HCT116 (cell line): ENCODE data around the gene LRPPRC. TPM values are rescaled to one million over a fixed set of nuclear protein-coding genes. Genes with fewer than 3 reads are reported as not detected.

Experiments used
- ATAC-seq: fragments of 200-7000 bp; cut with Tn5 transposase; 2 replicates; pipeline ENCODE4 v1.9.1; 2020; ENCODE audit warnings: mild to moderate bottlenecking, moderate library complexity
- BruUV-seq: library from RNA; stranded (reverse); fragments of 400-500 nt; replicated peaks from 2 replicates; lab custom pipeline; 2021; lab: Mats Ljungman, UMichigan
- CTCF ChIA-PET: fragments of 300-600 bp; sonication (Branson Sonifier 250); formaldehyde crosslinking; loops from one replicate; lab custom pipeline; 2021; ENCODE audit warnings: antibody characterized with exemption; lab: Charles Lee
- POLR2A ChIA-PET: fragments of 300-600, 350-600 bp; sonication (Branson Sonifier 250); formaldehyde crosslinking; loops from one replicate; lab custom pipeline; 2021; ENCODE audit warnings: antibody characterized with exemption; lab: Charles Lee
- RAD21 ChIA-PET, 2 experiments: fragments of 300-600 bp; sonication (Branson Sonifier 250); formaldehyde crosslinking; loops; one replicate each; lab custom pipeline; 2023; ENCODE audit warnings: low total read pairs in 2 of 2; ENCODE audit not compliant: uncharacterized antibody in 2 of 2, unreplicated experiment in 2 of 2, low non-redundant PET in 1 of 2; lab: Charles Lee
- DNase-seq: peaks from one replicate; pipeline ENCODE4 v3.0.0-alpha.2; 2010; ENCODE audit warnings: low read depth, low spot score
- H2AFZ ChIP-seq: fragments of 200-600 bp; shearing (Covaris generic), sonication (generic); 2 replicates; pipeline ENCODE4 v1.6.1; 2017; ENCODE audit warnings: low read depth, mixed run types, mixed read lengths, antibody characterized with exemption, low read length; ENCODE audit not compliant: poor library complexity, severe bottlenecking
- H3K27ac ChIP-seq: 2 replicates; pipeline ENCODE4 v1.5.1; 2012; ENCODE audit warnings: low read depth, low read length
- H3K27me3 ChIP-seq: fragments of 200-600 bp; sonication (generic); 2 replicates; pipeline ENCODE4 v1.6.1; 2016; ENCODE audit warnings: mixed run types, low read length, mixed read lengths; ENCODE audit not compliant: insufficient read depth
- H3K36me3 ChIP-seq, 2 experiments: fragments of 200-500 bp in 1 of 2; fragments of 200-600 bp in 1 of 2; sonication (Bioruptor generic) in 1 of 2; sonication (generic) in 1 of 2; 2 replicates each; pipeline versions ENCODE4 v1.5.1 to v1.6.1; 2014 to 2016; ENCODE audit warnings: low read length in 2 of 2, inconsistent platforms in 1 of 2, mixed read lengths in 1 of 2, mixed run types in 1 of 2; ENCODE audit not compliant: insufficient read depth in 2 of 2, control insufficient read depth in 1 of 2
- H3K4me1 ChIP-seq, 2 experiments: fragments of 200-600 bp in 1 of 2; sonication (generic) in 1 of 2; 2 replicates each; pipeline versions ENCODE4 v1.5.1 to v1.6.1; 2012 to 2017; ENCODE audit warnings: low read length in 2 of 2, inconsistent platforms in 1 of 2, mild to moderate bottlenecking in 1 of 2, mixed read lengths in 1 of 2, mixed run types in 1 of 2, moderate library complexity in 1 of 2; ENCODE audit not compliant: insufficient read depth in 2 of 2, control insufficient read depth in 1 of 2
- H3K4me2 ChIP-seq: fragments of 200-600 bp; sonication (generic); 2 replicates; pipeline ENCODE4 v1.6.1; 2017; ENCODE audit warnings: mixed run types, low read length, mixed read lengths
- H3K4me3 ChIP-seq, 2 experiments: fragments of 200-600 bp in 1 of 2; sonication (generic) in 1 of 2; replicated peaks in 1 of 2; 2 replicates each; pipeline ENCODE4 v1.5.1; 2011 to 2016; ENCODE audit warnings: low read length in 2 of 2, control low read depth in 1 of 2, low read depth in 1 of 2, mild to moderate bottlenecking in 1 of 2, mixed read lengths in 1 of 2, mixed run types in 1 of 2
- H3K79me2 ChIP-seq: fragments of 200-600 bp; sonication (generic); 2 replicates; pipeline ENCODE4 v1.6.1; 2017; ENCODE audit warnings: mild to moderate bottlenecking, mixed run types, low read length, moderate library complexity, mixed read lengths; ENCODE audit not compliant: insufficient read depth
- H3K9ac ChIP-seq: fragments of 200-600 bp; sonication (generic); 2 replicates; pipeline ENCODE4 v1.6.1; 2016; ENCODE audit warnings: low read length, mixed read lengths
- H3K9me2 ChIP-seq: fragments of 200-600 bp; sonication (generic), shearing (Covaris generic); 2 replicates; pipeline ENCODE4 v1.6.1; 2017; ENCODE audit warnings: mixed run types, mild to moderate bottlenecking, moderate library complexity; ENCODE audit not compliant: insufficient read depth
- H3K9me3 ChIP-seq, 2 experiments: fragments of 200-500 bp in 1 of 2; fragments of 200-600 bp in 1 of 2; sonication (Bioruptor generic) in 1 of 2; sonication (generic) in 1 of 2; 2 replicates each; pipeline ENCODE4 v1.6.1; 2014 to 2017; ENCODE audit warnings: low read length in 2 of 2, mixed read lengths in 2 of 2, inconsistent platforms in 1 of 2, low read depth in 1 of 2, mild to moderate bottlenecking in 1 of 2, mixed run types in 1 of 2, moderate library complexity in 1 of 2; ENCODE audit not compliant: control insufficient read depth in 1 of 2, insufficient read depth in 1 of 2
- H4K20me1 ChIP-seq: fragments of 200-600 bp; sonication (generic), shearing (Covaris generic); 2 replicates; pipeline ENCODE4 v1.6.1; 2017; ENCODE audit warnings: mixed run types, mild to moderate bottlenecking, moderate library complexity; ENCODE audit not compliant: insufficient read depth
- ATF3 ChIP-seq: IDR thresholded peaks from 2 replicates; pipeline ENCODE4 v1.6.1; 2012
- CBX3 ChIP-seq: IDR thresholded peaks from 2 replicates; pipeline ENCODE4 v1.6.1; 2012; ENCODE audit warnings: low read depth
- CEBPB ChIP-seq: IDR thresholded peaks from 2 replicates; pipeline ENCODE4 v1.6.1; 2012; ENCODE audit warnings: low read depth
- CTCF ChIP-seq, 3 experiments: fragments of 200-600 bp in 1 of 3; sonication (generic) in 1 of 3; IDR thresholded peaks in 2 of 3; conservative IDR thresholded peaks in 1 of 3; 2 replicates each; pipeline ENCODE4 v1.5.1; 2012 to 2017; ENCODE audit warnings: low read depth in 2 of 3, low read length in 2 of 3, antibody characterized with exemption in 1 of 3, borderline replicate concordance in 1 of 3, control low read depth in 1 of 3, mild to moderate bottlenecking in 1 of 3, mixed read lengths in 1 of 3, mixed run types in 1 of 3, moderate library complexity in 1 of 3; ENCODE audit not compliant: insufficient read depth in 1 of 3
- ELF1 ChIP-seq: IDR thresholded peaks from 2 replicates; pipeline ENCODE4 v1.6.1; 2012; ENCODE audit warnings: low read depth, borderline replicate concordance
- EZH2 ChIP-seq: fragments of 200-600 bp; sonication (generic); IDR thresholded peaks from 2 replicates; pipeline ENCODE4 v1.6.1; 2017; ENCODE audit warnings: antibody characterized with exemption, mixed run types
- EZH2phosphoT487 ChIP-seq: fragments of 200-600 bp; IDR thresholded peaks from 2 replicates; pipeline ENCODE4 v1.6.1; 2018; ENCODE audit warnings: antibody characterized with exemption, borderline replicate concordance
- FOSL1 ChIP-seq: IDR thresholded peaks from 2 replicates; pipeline ENCODE4 v1.6.1; 2012; ENCODE audit warnings: low read depth
- MAX ChIP-seq: IDR thresholded peaks from 2 replicates; pipeline ENCODE4 v1.6.1; 2012
- POLR2A ChIP-seq: IDR thresholded peaks from 2 replicates; pipeline ENCODE4 v1.7.0; 2011; ENCODE audit warnings: borderline replicate concordance; ENCODE audit not compliant: insufficient read depth, insufficient read length; ENCODE audit errors: extremely low read depth
- POLR2AphosphoS5 ChIP-seq: IDR thresholded peaks from 2 replicates; pipeline ENCODE4 v1.6.1; 2011; ENCODE audit warnings: mild to moderate bottlenecking, low read depth, low read length, moderate library complexity
- RAD21 ChIP-seq: IDR thresholded peaks from 2 replicates; pipeline ENCODE4 v1.6.1; 2012; ENCODE audit warnings: low read depth, mild to moderate bottlenecking
- REST ChIP-seq: IDR thresholded peaks from 2 replicates; pipeline ENCODE4 v1.6.1; 2012; ENCODE audit warnings: low read depth
- SIN3A ChIP-seq: IDR thresholded peaks from 2 replicates; pipeline ENCODE4 v1.6.1; 2012; ENCODE audit warnings: low read depth
- SP1 ChIP-seq: IDR thresholded peaks from 2 replicates; pipeline ENCODE4 v1.6.1; 2012; ENCODE audit warnings: low read depth
- TCF7L2 ChIP-seq: IDR thresholded peaks from 2 replicates; pipeline ENCODE4 v1.7.0; 2011; ENCODE audit warnings: borderline replicate concordance, inconsistent platforms; ENCODE audit not compliant: insufficient read depth, insufficient read length; ENCODE audit errors: extremely low read depth
- YY1 ChIP-seq: IDR thresholded peaks from 2 replicates; pipeline ENCODE4 v1.6.1; 2011; ENCODE audit warnings: low read length, low read depth, moderate library complexity, mild to moderate bottlenecking; ENCODE audit not compliant: insufficient replicate concordance; ENCODE audit errors: extremely low read depth
- ZBTB33 ChIP-seq: IDR thresholded peaks from 2 replicates; pipeline ENCODE4 v1.6.1; 2011; ENCODE audit warnings: mild to moderate bottlenecking, low read length, moderate library complexity; ENCODE audit not compliant: insufficient replicate concordance; ENCODE audit errors: extremely low read depth
- ZFX ChIP-seq: fragments of 450-650 bp; IDR thresholded peaks from 2 replicates; pipeline ENCODE4 v1.6.1; 2017
- ZNF274 ChIP-seq: fragments of 200-500 bp; sonication (Bioruptor generic); IDR thresholded peaks from 2 replicates; pipeline ENCODE4 v1.6.1; 2014; ENCODE audit warnings: mild to moderate bottlenecking, low read depth, low read length, inconsistent platforms
- intact Hi-C: fragments of 100-400 bp; cut with micrococcal nuclease; formaldehyde crosslinking; loops from 2 replicates; pipeline ENCODE4 v1.10.0; 2022
- total RNA-seq: library from RNA; stranded (reverse); gene quantifications from one replicate; pipeline ENCODE4 v1.2.1, GENCODE V29; 2021; ENCODE audit not compliant: unreplicated experiment

LRPPRC gene
- total RNA-seq, 1 experiment from 2014 or later, result 210 TPM

GRCh38 chr2:43837033-43837432 lies 158.8 kb downstream of the LRPPRC start:
- no peaks in the 10 kb centered on the region for H3K9me2 ChIP-seq
- DNase-seq, result no peak
- no peaks in the 10 kb centered on the region for H3K36me3 ChIP-seq
- RAD21 ChIA-PET, result no interaction called here
- no TSS peak for BruUV-seq
- CTCF ChIA-PET, result no interaction called here
- H3K27ac ChIP-seq, result no peak overlapping the region
- intact Hi-C loops, result no loop called here
- no peaks in the 10 kb centered on the region for H3K27me3 ChIP-seq
- no peaks in the 10 kb centered on the region for H3K4me1 ChIP-seq
- no peak for ATAC-seq
- no peak overlapping the region for H3K4me2 ChIP-seq
- POLR2A ChIA-PET, result no interaction called here
- no peaks in the 10 kb centered on the region for H4K20me1 ChIP-seq
- H2AFZ ChIP-seq, result no peak overlapping the region
- TF ChIP-seq CBX3 (no peak), ATF3 (no peak), ELF1 (no peak), RAD21 (no peak), CTCF (IDR thresholded peaks at IDR 0.05 in 2 of 3, conservative IDR thresholded peaks at IDR 0.05 in 1 of 3; ENCODE audit: borderline replicate concordance in 1 of 3, insufficient read depth in 1 of 3, low read depth in 2 of 3, low read length in 2 of 3) (no peak), YY1 (no peak), CEBPB (no peak), ZBTB33 (no peak), SIN3A (no peak), TCF7L2 (no peak), EZH2phosphoT487 (no peak), ZFX (no peak), SP1 (no peak), ZNF274 (no peak), EZH2 (no peak), REST (no peak), FOSL1 (no peak), POLR2A (no peak), MAX (no peak), POLR2AphosphoS5 (no peak)
- H3K79me2 ChIP-seq, result no peaks in the 10 kb centered on the region
- H3K9ac ChIP-seq, result no peak overlapping the region
- H3K4me3 ChIP-seq, result no peak overlapping the region
- H3K9me3 ChIP-seq, result no peaks in the 10 kb centered on the region
